HG03025 (cell line): ENCODE results near the gene JTB.

ENCODE experiments used
- ATAC-seq: cut with Tn5 transposase; IDR thresholded peaks from one replicate; pipeline ENCODE4 v1.9.1; 2021; ENCODE audit warnings: mild to moderate bottlenecking, moderate library complexity; ENCODE audit not compliant: unreplicated experiment, low FRiP score

JTB gene

GRCh38 chr1:153934746-153935145 is 42.7 kb downstream of the JTB start:
- ATAC-seq: no peak

GRCh38 chr1:153933955-153934354 is 43.5 kb downstream of the JTB start:
- ATAC-seq: no peak

- ATAC-seq: no peak
Observed at GRCh38 chr1:153933430-153933829, 44.0 kb downstream of the JTB start.

GRCh38 chr1:153932156-153933131 is 45.0 kb downstream of the JTB start:
- no peak for ATAC-seq

GRCh38 chr1:153929981-153930948 is 47.2 kb downstream of the JTB start:
- ATAC-seq: no peak

GRCh38 chr1:153929426-153929825 is 48.0 kb downstream of the JTB start:
- no peak for ATAC-seq

GRCh38 chr1:153928791-153929341 is 48.6 kb downstream of the JTB start:
- no peak for ATAC-seq

- ATAC-seq: no peak
Observed at GRCh38 chr1:153928245-153928644, 49.2 kb downstream of the JTB start.

- ATAC-seq: no peak
Observed at GRCh38 chr1:153926405-153926804, 51.1 kb downstream of the JTB start.
